Activated CD8-positive, alpha-beta memory T cell treated with anti-CD3 and anti-CD28 coated beads for 1 hour (primary cell): ENCODE data around the gene PCSK5.
"Not testable (repeated sequence)": the region's sequence is repeated elsewhere in the genome, so short reads cannot be mapped to it uniquely, and the experiment has no call there.

Source experiments
- DNase-seq, 2 donors: peaks; one replicate each; pipeline ENCODE4 v3.0.0-alpha.2; 2020; ENCODE audit warnings: low read depth in 1 of 2; ENCODE audit errors: extremely low read depth in 1 of 2

The PCSK5 gene

GRCh38 chr9:76296561-76297310 is 406.3 kb downstream of the PCSK5 start:
- no peak for DNase-seq

- DNase-seq = no peak
These were observed 407.3 kb downstream of the PCSK5 start for GRCh38 chr9:76297721-76298239.

DNA sequence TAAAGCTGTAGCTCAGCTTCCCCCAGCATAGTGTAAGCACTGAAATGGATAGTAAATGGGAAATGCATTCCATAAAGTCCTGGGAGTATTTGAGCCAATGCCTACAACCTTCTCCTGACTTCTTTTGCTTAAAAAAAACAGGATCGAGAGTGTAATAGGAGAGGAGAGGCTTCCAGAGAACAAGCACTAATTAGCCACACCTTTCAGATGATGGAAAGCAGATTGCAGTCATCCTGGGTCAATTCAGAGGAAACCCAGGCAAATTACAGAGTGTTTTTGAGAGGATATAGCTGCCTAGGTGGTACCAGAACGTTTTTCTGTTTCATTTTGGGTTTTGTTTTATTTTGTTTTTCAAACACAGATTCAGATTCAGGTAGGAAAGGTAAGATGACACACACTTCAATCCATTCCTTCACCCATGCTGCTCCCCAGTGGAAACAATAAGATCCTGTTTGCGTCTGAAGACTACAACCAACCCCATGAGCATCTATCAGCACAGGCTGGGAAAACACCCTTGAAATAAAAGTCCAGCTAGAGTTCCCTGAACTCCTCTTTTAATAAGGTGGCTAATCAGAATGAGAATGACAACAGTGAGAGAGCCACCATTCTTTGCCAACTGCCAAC is 408.2 kb downstream of the PCSK5 start:
- no peak for DNase-seq

GRCh38 chr9:76302543-76302942 is 412.1 kb downstream of the PCSK5 start:
- DNase-seq = no peak

GRCh38 chr9:76302947-76303550 is 412.6 kb downstream of the PCSK5 start:
- no peak for DNase-seq

DNA sequence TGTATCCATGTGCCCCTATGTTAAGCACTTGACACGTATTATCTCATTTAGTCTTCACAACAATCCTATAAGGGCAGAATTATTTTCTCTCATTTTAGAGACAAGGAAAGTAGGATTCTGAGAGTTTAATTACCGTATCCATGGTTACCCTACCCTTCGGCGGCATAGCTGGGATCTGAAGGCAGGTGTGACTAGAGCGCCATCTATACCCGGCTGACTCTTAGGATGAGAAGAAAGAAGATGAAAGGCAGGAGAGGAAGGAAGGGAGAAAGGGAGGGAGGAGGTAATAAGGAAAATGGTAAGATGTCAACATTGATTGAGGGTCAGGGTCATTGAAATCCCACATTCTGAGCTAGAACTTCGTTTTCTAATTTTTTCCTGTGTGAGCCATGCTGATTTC is 416.6 kb downstream of the PCSK5 start:
- not testable (repeated sequence) for DNase-seq

DNA sequence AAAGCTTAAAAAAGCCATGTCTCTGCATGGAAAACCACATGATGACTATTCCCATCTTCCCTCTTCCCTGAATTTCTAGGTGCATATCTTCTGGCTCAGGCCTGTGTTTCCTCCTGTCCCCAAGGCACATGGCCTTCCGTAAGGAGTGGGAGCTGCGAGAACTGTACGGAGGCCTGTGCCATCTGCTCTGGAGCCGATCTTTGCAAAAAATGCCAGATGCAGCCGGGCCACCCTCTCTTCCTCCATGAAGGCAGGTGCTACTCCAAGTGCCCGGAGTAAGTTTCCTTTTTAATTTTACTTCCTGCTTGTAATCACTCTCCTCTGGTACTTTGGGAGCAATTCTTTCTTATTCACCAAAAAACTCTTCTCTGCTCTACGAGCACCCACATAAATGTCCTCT is 420.1 kb downstream of the PCSK5 start:
- DNase-seq = no peak

DNA sequence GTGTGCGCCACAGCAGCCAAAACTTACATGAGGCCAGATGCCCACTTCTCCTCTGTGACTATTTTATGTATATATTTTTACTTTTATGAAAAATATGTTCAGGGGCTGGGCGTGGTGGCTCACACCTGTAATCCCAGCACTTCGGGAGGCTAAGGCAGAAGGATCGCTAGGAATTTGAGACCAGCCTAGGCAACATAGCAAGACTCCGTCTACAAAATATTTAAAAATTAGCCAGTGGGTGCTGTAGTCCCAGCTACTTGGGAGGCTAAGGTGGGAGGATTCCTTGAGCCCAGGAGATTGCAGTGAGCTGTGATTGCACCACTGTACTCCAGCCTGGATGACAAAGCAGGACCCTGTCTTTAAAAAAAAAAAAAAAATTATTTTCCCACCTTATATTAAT is 420.5 kb downstream of the PCSK5 start:
- no peak for DNase-seq

- no peak for DNase-seq
These were observed 421.1 kb downstream of the PCSK5 start for GRCh38 chr9:76311537-76311936.

- DNase-seq = no peak
These were observed 423.3 kb downstream of the PCSK5 start for GRCh38 chr9:76313771-76314170.

- DNase-seq = no peak
These were observed 423.8 kb downstream of the PCSK5 start for GRCh38 chr9:76314321-76314720.

GRCh38 chr9:76316069-76316468 is 425.6 kb downstream of the PCSK5 start:
- no peak for DNase-seq

GRCh38 chr9:76319466-76319865 is 429.0 kb downstream of the PCSK5 start:
- DNase-seq = not testable (repeated sequence)

DNA sequence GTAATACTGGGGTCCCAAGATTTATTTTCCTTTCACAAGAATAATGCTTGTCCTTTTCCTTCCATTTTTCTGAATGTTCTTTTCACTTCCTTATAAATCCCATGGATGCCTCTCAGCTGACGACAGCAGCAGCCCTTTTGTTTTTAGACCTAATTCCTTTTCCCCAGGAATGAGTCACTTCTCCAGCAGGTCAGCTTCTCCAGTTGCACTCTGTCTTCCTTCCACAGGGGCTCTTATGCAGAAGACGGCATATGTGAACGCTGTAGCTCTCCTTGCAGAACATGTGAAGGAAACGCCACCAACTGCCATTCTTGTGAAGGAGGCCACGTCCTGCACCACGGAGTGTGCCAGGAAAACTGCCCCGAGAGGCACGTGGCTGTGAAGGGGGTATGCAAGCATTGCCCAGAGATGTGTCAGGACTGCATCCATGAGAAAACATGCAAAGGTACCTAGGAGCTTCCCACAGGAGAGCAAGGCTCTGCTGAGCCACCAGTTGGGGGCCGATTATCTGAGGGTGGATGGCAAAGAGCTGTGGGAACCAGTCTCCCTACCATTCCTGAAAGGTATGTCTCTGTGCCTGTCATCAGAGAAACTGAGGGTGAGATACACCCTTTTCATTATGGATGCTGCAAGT is 430.8 kb downstream of the PCSK5 start:
- DNase-seq = no peak

DNA sequence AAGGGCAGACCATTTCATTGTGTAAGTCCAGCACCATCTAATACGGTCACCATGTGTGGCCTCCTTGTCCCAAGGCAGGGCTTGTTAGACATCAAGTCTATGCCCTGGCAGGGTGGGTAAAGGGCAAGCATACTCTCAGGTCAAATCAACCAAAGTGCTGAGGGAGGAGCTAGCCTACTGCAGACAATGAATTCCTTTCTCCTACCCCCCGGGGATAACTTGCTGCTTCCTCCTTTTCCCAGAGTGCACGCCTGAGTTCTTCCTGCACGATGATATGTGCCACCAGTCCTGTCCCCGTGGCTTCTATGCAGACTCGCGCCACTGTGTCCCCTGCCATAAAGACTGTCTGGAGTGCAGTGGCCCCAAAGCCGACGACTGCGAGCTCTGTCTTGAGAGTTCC is 432.3 kb downstream of the PCSK5 start:
- DNase-seq = no peak

- DNase-seq = no peak
These were observed 433.0 kb downstream of the PCSK5 start for GRCh38 chr9:76323490-76323889.

DNA sequence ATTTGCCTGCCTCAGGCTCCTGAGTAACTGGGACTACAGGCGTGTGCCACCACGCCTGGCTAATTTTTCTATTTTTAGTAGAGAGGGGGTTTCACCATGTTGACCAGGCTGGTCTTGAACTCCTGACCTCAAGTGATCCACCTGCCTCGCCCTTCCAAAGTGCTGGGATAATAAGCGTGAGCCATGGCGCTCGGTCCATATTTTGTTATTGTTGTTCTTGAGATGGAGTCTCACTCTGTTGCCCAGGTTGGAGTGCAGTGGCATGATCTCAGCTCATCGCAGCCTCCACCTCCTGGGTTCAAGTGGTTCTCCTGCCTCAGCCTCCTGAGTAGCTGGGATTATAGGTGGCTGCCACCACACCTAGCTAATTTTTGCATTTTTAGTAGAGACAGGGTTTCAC is 433.6 kb downstream of the PCSK5 start:
- DNase-seq = not testable (repeated sequence)

- no peak for DNase-seq
These were observed 439.6 kb downstream of the PCSK5 start for GRCh38 chr9:76330034-76330433.

- no peak for DNase-seq
These were observed 442.9 kb downstream of the PCSK5 start for GRCh38 chr9:76333388-76333787.

GRCh38 chr9:76333964-76334363 is 443.5 kb downstream of the PCSK5 start:
- DNase-seq = no peak

GRCh38 chr9:76336027-76336426 is 445.6 kb downstream of the PCSK5 start:
- no peak for DNase-seq

DNA sequence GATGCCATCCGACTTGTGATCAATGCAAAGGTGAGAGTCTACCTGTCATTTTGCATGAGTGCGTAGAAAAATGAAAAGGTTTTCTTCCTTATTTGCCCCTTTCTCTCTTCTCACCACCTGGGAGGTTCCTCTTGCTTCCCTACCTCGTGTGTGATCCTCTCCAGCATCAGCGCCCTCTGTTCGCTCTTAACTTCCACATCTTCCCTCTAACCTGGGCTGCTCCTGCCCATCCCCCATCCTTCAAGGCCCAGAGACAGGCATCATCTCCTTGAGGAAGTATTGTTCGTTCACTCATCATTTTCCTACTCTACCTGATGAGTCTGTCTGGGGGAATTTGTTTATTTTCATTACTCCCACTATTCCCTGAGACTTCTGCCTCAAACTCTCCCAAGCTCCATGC is 447.9 kb downstream of the PCSK5 start:
- DNase-seq = no peak
